ACC112 (cell line): ENCODE measurements around the gene ATE1.

ENCODE experiments used
- H2AFZ ChIP-seq: fragments of 200-600 bp; sonication (generic); one replicate; pipeline ENCODE4 v1.6.0; 2017; ENCODE audit warnings: antibody characterized with exemption, low read length; ENCODE audit not compliant: unreplicated experiment
- H3K27ac ChIP-seq: fragments of 200-600 bp; sonication (generic); 2 replicates; pipeline ENCODE4 v1.5.1; 2014; ENCODE audit warnings: low read depth, mild to moderate bottlenecking, antibody characterized with exemption, low read length, moderate library complexity
- H3K27me3 ChIP-seq: fragments of 200-600 bp; sonication (generic); 2 replicates; pipeline ENCODE4 v1.6.1; 2014; ENCODE audit warnings: mild to moderate bottlenecking, antibody characterized with exemption, low read length, moderate library complexity, mixed read lengths; ENCODE audit not compliant: insufficient read depth
- H3K36me3 ChIP-seq: fragments of 200-600 bp; sonication (generic); 2 replicates; pipeline ENCODE4 v1.6.1; 2016; ENCODE audit warnings: mild to moderate bottlenecking, antibody characterized with exemption, low read length, moderate library complexity, mixed read lengths; ENCODE audit not compliant: insufficient read depth
- H3K4me1 ChIP-seq: fragments of 200-600 bp; sonication (generic); one replicate; pipeline ENCODE4 v1.6.1; 2016; ENCODE audit warnings: low read length, mixed read lengths; ENCODE audit not compliant: insufficient read depth, unreplicated experiment, control insufficient read depth
- H3K4me3 ChIP-seq: fragments of 200-600 bp; sonication (generic); 2 replicates; pipeline ENCODE4 v1.5.1; 2014; ENCODE audit warnings: mild to moderate bottlenecking, low read depth, low read length
- H3K79me2 ChIP-seq: fragments of 200-600 bp; sonication (generic); one replicate; pipeline ENCODE4 v1.6.0; 2016; ENCODE audit warnings: low read length; ENCODE audit not compliant: control insufficient read depth, unreplicated experiment, insufficient read depth

The ATE1 gene

DNA sequence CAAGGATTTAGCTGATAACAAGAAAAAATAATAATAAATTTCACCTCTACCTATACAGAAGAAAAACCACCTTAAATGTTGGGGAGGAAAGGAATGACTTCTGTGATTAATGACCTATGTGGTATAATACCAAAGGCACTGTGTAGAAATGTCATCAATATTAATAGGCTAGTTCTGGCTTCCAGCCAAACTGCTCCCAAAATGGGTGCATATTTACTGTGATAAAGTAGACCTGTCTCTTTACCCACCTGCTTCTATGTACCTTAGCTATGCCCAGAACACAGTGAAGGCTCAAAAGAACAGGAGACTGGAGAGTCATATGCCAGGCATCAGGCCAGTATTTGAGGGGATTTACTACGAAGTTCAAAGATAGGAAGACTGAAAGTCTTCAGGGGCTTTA lies 76.0 kb downstream of the ATE1 start:
- peaks cover 17% of the 10 kb centered on the region for H3K36me3 ChIP-seq
- no peaks in the 10 kb centered on the region for H3K79me2 ChIP-seq
- H2AFZ ChIP-seq, result no peak overlapping the region
- no peaks in the 10 kb centered on the region for H3K4me1 ChIP-seq
- no peak overlapping the region for H3K4me3 ChIP-seq
- H3K27ac ChIP-seq, result no peak overlapping the region
- H3K27me3 ChIP-seq, result no peaks in the 10 kb centered on the region

DNA sequence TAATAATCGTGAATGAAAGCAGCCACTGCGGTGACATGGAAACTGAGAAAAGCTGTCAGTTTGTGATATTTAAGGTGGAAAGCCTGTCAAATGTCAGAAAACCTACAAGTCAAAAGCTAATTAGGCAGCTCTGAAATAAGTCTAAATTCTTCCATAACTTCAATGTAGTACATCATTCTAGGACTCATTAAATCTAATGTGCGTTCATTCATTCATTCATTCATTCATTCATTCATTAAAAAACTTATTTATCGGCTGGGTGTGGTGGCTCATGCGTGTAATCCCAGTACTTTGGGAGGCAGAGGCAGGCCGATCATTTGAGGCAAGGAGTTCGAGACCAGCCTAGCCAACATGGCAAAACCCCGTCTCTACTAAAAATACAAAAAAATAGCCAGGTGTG lies 79.7 kb downstream of the ATE1 start:
- H3K27ac ChIP-seq, result no peak overlapping the region
- no peaks in the 10 kb centered on the region for H3K79me2 ChIP-seq
- H2AFZ ChIP-seq, result no peak overlapping the region
- no peaks in the 10 kb centered on the region for H3K4me1 ChIP-seq
- H3K36me3 ChIP-seq, result peaks cover 5% of the 10 kb centered on the region; the same call in 1 of the 2 replicates
- no peaks in the 10 kb centered on the region for H3K27me3 ChIP-seq
- no peak overlapping the region for H3K4me3 ChIP-seq

DNA sequence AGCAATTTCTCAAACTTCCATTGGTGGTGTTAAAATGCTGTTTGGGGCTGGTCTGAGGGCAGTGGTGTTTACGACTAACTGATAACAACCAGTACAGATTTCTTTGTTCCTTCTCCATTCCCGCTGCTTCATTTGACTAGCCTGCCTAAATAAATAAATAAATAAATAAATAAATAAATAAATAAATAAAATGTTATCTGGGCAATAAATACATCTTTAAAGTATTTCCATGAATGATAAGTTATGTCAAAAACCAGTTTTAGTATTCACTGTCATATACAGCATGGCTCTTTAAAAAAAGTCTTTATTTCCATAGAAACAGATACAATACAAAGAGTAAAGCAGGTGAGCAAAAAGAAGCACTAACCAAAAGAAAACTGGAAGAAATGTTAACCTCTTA lies 81.3 kb downstream of the ATE1 start:
- H3K27me3 ChIP-seq, result no peaks in the 10 kb centered on the region

DNA sequence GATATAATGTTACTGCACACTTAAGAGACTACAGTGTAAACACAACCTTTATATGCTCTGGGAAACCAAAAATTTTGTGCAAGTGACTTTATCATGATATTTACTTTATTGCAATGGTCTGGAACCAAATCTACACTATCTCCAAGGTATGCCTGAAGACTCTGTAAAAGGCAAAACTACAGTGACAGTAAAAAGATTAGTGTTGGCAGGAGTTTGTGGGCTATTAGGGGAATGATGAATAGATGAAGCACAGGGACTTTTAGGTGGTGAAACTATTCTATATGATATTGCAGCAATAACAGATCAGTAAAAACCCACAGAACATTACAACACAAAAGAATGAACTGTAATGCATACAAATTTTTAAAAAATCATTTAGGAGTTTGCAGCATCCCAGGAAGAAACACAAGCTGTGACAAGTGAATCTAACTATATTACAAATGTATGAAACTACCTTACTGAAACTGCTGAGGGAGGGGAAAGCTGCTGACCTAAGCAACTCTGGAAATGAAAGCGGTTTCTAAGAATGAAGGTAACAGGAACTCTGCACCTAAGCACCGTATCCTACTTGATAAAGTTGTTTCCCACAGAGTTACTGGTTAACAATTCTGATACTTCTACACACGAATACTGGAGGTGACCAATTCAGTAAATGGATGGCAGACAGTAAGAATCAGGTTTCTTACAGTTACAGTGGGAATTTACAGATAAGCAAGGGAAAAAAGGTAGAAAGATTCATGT lies 82.6 kb downstream of the ATE1 start:
- Histone ChIP-seq H3K4me1 (no peaks in the 10 kb centered on the region), H3K79me2 (no peaks in the 10 kb centered on the region), H2AFZ (no peak overlapping the region), H3K27ac (no peak overlapping the region), H3K27me3 (no peaks in the 10 kb centered on the region), H3K4me3 (no peak overlapping the region), H3K36me3 (peaks cover 5% of the 10 kb centered on the region; the same call in 1 of the 2 replicates)

More for the DNA sequence above, 81.3 kb downstream of the ATE1 start:
- Histone ChIP-seq H3K4me1 (no peaks in the 10 kb centered on the region), H2AFZ (no peak overlapping the region), H3K79me2 (no peaks in the 10 kb centered on the region), H3K36me3 (peaks cover 5% of the 10 kb centered on the region; the same call in 1 of the 2 replicates), H3K27ac (no peak overlapping the region), H3K4me3 (no peak overlapping the region)

DNA sequence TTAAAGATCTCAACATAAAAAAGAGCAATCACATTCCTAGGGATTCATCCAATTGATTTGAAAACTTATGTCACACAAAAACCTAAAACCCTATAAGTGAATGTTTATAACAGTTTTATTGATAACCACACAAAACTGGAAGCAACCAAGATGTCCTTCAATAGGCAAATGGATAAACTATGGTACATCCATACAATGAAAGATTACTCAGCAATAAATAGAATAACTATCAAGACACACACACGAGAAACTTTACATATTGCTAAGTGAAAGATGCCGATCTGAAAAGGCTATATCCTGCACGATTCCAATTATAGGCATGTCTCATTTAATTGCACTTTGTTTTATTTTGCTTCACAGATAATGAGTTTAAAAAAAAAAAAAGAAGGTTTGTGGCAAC lies 83.3 kb downstream of the ATE1 start:
- H3K27me3 ChIP-seq, result no peaks in the 10 kb centered on the region
- peaks cover 5% of the 10 kb centered on the region; the same call in 1 of the 2 replicates for H3K36me3 ChIP-seq
- no peaks in the 10 kb centered on the region for H3K79me2 ChIP-seq
- H3K27ac ChIP-seq, result no peak overlapping the region
- no peak overlapping the region for H3K4me3 ChIP-seq
- no peaks in the 10 kb centered on the region for H3K4me1 ChIP-seq
- no peak overlapping the region for H2AFZ ChIP-seq

DNA sequence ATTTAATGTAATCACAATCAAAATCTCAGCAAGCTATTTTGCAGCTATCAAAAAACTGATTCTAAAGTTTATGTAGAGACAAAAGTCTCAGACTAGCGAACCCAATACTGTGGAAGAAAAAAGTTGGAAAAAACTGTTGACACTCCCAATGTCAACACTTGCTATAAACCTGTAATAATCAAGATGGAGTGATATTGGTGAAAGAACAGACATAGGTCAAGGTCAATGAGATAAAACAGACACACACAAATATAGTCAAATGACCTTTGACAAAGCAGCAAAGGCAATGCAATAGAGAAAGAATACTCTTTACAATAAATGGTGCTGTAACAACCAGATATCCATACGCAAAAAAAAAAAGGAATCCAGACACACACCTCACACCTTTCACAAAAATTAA lies 84.5 kb downstream of the ATE1 start:
- H3K36me3 ChIP-seq, result 0 out of 2 replicates have a peak, but pooled peaks cover 3% of the 10 kb centered on the region
- no peaks in the 10 kb centered on the region for H3K79me2 ChIP-seq
- no peaks in the 10 kb centered on the region for H3K4me1 ChIP-seq
- no peak overlapping the region for H2AFZ ChIP-seq
- no peak overlapping the region for H3K4me3 ChIP-seq
- no peaks in the 10 kb centered on the region for H3K27me3 ChIP-seq
- H3K27ac ChIP-seq, result no peak overlapping the region

DNA sequence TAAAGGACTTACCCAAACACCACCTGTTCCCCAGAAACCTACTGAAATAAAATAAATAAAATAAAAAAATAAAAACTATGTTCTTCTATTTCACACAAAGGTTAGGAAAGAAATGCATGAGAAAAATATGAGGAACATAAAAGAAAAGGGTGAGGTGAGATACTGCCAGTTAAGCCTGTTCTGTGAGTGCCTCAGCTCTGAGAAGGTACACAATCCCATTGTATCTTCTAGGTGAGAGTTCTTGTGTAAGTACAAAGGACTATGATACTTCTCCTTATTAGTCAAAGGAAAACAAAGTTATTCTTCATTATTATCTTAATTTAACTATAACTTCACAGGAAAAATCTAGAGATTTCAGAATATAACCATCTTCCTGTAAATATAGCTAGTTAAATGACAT lies 86.0 kb downstream of the ATE1 start:
- H3K4me3 ChIP-seq, result no peak overlapping the region
- H3K79me2 ChIP-seq, result no peaks in the 10 kb centered on the region
- no peaks in the 10 kb centered on the region for H3K4me1 ChIP-seq

DNA sequence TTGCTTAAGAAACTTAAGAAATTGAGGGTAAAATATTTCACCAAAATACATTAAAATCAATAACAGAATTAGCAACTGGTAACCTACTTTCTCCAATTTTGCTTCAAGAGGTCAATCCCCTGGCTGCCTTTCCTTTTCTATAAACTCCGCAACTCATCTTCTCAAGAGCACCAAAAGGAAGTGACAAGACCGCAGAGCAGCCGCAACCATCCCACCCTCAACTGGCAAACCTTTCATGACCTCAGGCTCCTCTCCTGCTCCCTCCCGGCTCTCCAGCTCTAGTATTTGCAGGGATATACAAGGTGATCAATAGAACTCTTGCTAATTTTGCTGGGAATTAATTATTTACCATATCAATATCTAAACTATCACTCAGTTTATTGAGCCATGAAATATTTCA lies 88.9 kb downstream of the ATE1 start:
- Histone ChIP-seq H3K4me3 (no peak overlapping the region), H3K27ac (no peak overlapping the region), H3K27me3 (no peaks in the 10 kb centered on the region), H3K79me2 (no peaks in the 10 kb centered on the region), H3K36me3 (no peaks in the 10 kb centered on the region), H2AFZ (no peak overlapping the region), H3K4me1 (no peaks in the 10 kb centered on the region)

More for the DNA sequence above, 86.0 kb downstream of the ATE1 start:
- H2AFZ ChIP-seq, result no peak overlapping the region
- H3K36me3 ChIP-seq, result no peaks in the 10 kb centered on the region
- no peaks in the 10 kb centered on the region for H3K27me3 ChIP-seq
- no peak overlapping the region for H3K27ac ChIP-seq

DNA sequence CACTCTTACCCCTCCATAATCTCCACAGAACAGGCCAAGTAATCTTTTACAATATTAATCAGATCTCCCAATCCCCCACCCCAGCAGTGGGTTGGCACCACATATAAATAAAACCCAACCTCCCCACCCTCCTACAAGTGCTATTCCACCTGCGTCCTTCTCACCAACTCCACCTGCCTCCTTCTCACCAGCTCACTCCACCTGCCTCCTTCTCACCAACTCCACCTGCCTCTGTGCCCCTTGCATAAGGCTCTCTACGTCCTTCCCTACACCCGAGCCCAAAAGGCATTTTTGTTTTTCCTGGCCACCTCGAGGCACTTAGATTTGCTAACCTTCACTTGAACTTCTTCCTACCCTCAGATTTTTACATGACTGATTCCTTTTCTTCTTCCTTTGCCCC lies 89.7 kb downstream of the ATE1 start:
- Histone ChIP-seq H3K4me3 (no peak overlapping the region), H3K79me2 (no peaks in the 10 kb centered on the region), H3K4me1 (no peaks in the 10 kb centered on the region), H3K27me3 (no peaks in the 10 kb centered on the region), H2AFZ (no peak overlapping the region), H3K36me3 (no peaks in the 10 kb centered on the region), H3K27ac (no peak overlapping the region)

DNA sequence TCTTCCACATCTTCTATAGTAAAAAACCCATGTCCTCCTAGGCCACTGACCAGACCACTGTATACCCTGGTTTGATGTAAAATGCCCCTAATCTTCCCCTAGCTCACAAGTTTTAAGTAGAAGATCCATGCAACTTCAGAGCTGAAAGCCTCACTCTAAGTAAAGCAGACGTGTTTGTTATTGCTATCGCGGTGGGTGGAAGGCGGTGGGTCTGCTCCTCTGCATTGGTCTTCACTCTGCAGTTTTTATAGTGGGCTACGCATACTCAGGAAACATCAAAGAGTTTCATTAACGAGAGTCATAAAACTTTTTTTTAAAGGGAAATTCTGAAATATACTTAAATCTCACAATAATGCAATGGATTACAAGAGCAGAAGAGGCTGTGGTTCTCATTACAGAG lies 91.7 kb downstream of the ATE1 start:
- Histone ChIP-seq H3K4me1 (no peaks in the 10 kb centered on the region), H2AFZ (no peak overlapping the region), H3K27me3 (no peaks in the 10 kb centered on the region), H3K79me2 (no peaks in the 10 kb centered on the region), H3K36me3 (no peaks in the 10 kb centered on the region), H3K27ac (no peak overlapping the region), H3K4me3 (no peak overlapping the region)

DNA sequence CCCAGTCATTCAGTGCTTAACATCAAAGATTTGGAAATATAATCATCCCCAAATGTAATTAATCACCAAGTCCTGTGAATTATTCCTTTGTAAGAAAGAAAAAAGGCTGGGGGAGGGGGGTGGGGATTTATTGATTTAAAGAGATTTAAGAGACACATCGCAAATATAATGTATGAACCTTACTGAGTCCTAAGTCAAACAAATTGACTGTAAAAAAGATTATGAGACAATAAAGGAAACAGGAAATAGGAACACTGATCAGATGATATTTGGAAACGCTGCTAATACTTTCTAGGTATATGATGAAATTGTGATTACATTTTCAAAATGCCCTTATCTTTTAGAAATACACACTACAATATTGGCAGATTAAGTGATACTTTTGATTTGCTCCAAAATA lies 92.5 kb downstream of the ATE1 start:
- H3K4me1 ChIP-seq, result no peaks in the 10 kb centered on the region
- no peak overlapping the region for H2AFZ ChIP-seq
- no peaks in the 10 kb centered on the region for H3K36me3 ChIP-seq
- H3K79me2 ChIP-seq, result no peaks in the 10 kb centered on the region
- no peak overlapping the region for H3K27ac ChIP-seq
- no peaks in the 10 kb centered on the region for H3K27me3 ChIP-seq
- no peak overlapping the region for H3K4me3 ChIP-seq
